Measurements from ENCODE around the gene ELOVL7. TPM values are rescaled to one million over a fixed set of nuclear protein-coding genes. Genes with fewer than 3 reads are reported as not detected.
A peak's percentile ranks its signal among the peaks of the same experiment; 100 is the strongest.

Gene ELOVL7
- total RNA-seq, 1 donor from 2014 or later: 14.5 TPM

DNA sequence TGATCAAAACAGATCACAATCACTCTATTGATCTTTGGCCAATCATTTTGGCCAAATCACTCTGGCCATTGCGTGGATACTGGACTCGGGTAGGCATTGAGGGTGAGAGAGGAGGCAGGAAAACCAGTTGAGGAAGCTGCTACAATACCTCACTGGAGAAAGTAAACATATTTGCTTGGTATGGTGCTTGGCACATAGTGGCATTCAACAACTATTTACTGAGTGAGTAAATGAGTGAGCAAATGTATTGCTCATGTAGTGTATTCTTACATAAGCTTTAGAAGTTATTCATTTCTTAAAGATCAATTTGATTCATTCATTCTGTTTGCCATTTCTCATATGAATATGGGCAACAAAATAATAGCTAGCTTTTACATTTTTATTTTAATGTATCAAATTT is 140.1 kb downstream of the ELOVL7 start:
- no peaks in the 10 kb centered on the region for H3K27me3 Mint-ChIP-seq
- H3K36me3 Mint-ChIP-seq (ENCODE audit: insufficient read depth): no peaks in the 10 kb centered on the region
- DNase-seq (ENCODE audit: low spot score, unreplicated experiment): no peak
- no peak for TF ChIP-seq CTCF (IDR thresholded peaks at IDR 0.05; ENCODE audit: unreplicated experiment)
- H3K4me3 Mint-ChIP-seq (ENCODE audit: low read depth): no peak overlapping the region
- peak overlapping the region; percentile 7 for H3K27ac Mint-ChIP-seq
- H3K9me3 Mint-ChIP-seq (ENCODE audit: low read depth): no peaks in the 10 kb centered on the region
- H3K4me1 Mint-ChIP-seq (ENCODE audit: low read depth): peaks cover 13% of the 10 kb centered on the region

Other genes with a start within 250 kb of the ELOVL7 start
- 37.0 and 38.5 TPM in 2 replicates for gene DEPDC1B, start 144.1 kb downstream of the ELOVL7 start, total RNA-seq
- 18.2 and 20.0 TPM in 2 replicates for gene ERCC8, start 100.8 kb upstream of the ELOVL7 start, total RNA-seq
- 21.2 and 24.9 TPM in 2 replicates for gene NDUFAF2, start 100.9 kb upstream of the ELOVL7 start, total RNA-seq